Measurements from ENCODE around the gene KRT25. TPM values are rescaled to one million over a fixed set of nuclear protein-coding genes. Genes with fewer than 3 reads are reported as not detected.

KRT25 gene
- not detected in 2 replicates for total RNA-seq
- not detected in 2 replicates for polyA plus RNA-seq
- polyA plus RNA-seq (2011; cell fraction: cytosol; rRNA removed), result not detected in 2 replicates
- not detected in 2 replicates for polyA plus RNA-seq (2011; cell fraction: nucleus; rRNA removed)
- polyA plus RNA-seq (2012), result not detected in 2 replicates
- polyA minus RNA-seq, result not detected in 2 replicates
- polyA minus RNA-seq (2011; cell fraction: cytosol; rRNA and poly(A)+ RNA removed), result not detected
- not detected in 2 replicates for polyA minus RNA-seq (2011; cell fraction: nucleus; rRNA and poly(A)+ RNA removed)
- Bru-seq, nascent RNA, result not detected
- BruChase-seq, experiment 1, labeled RNA remaining after a 6-hour chase, result not detected
- not detected for BruChase-seq, experiment 2, labeled RNA remaining after a 2-hour chase
- long read RNA-seq, result 0 reads

- dilution Hi-C loops (cut with MboI; ENCODE audit: extremely low pct_ligation_motif_present, low sequenced_read_pairs) (no loop called here), intact Hi-C loops (cut with micrococcal nuclease) (no loop called here)
- no peak for TF ChIP-seq POLR2A (IDR thresholded peaks at IDR 0.05; ENCODE audit: low read depth, low read length)
- no peak for TF ChIP-seq FOS (IDR thresholded peaks at IDR 0.05; ENCODE audit: borderline replicate concordance, insufficient read depth, low read length)
- TF ChIP-seq CTCF (IDR thresholded peaks at IDR 0.05; ENCODE audit: extremely low read depth in 1 of 2, insufficient read depth in 1 of 2, low read depth in 1 of 2, low read length in 2 of 2), result no peak
- TF ChIP-seq POLR2AphosphoS5 (IDR thresholded peaks at IDR 0.05; ENCODE audit: insufficient read depth, low read depth, low read length), result no peak
- no peak for TF ChIP-seq JUN (IDR thresholded peaks at IDR 0.05; ENCODE audit: borderline replicate concordance, insufficient read depth, insufficient read length, low read depth)
- Histone ChIP-seq H3K4me3 (replicated peaks in 1 of 3; ENCODE audit: insufficient read depth in 1 of 3, low read depth in 1 of 3, low read length in 3 of 3) (no peak within 1 kb of the TSS), H3K27ac (ENCODE audit: insufficient read depth, low read depth, low read length) (no peak within 1 kb of the TSS), H3K36me3 (ENCODE audit: control insufficient read depth in 2 of 2, extremely low read depth in 1 of 2, insufficient read depth in 2 of 2, low read length in 2 of 2) (no peaks in the 10 kb centered on the region), H3K27me3 (ENCODE audit: control insufficient read depth in 2 of 2, insufficient read depth in 2 of 2, low read length in 2 of 2) (no peaks in the 10 kb centered on the region), H3K9me3 (replicated peaks; ENCODE audit: control insufficient read depth, insufficient read depth, low read length) (no peaks in the 10 kb centered on the region), H3K4me1 (ENCODE audit: control insufficient read depth, extremely low read depth, insufficient read depth, low read length) (no peaks in the 10 kb centered on the region), H3K4me2 (ENCODE audit: insufficient read depth, low read length) (no peak within 1 kb of the TSS), H4K20me1 (replicated peaks; ENCODE audit: control insufficient read depth, extremely low read depth, insufficient read depth, low read length) (no peaks in the 10 kb centered on the region), H3K9me1 (replicated peaks; ENCODE audit: control insufficient read depth, extremely low read depth, insufficient read depth, low read length) (no peaks in the 10 kb centered on the region), H3K79me2 (ENCODE audit: control insufficient read depth, insufficient read depth, low read length) (no peaks in the 10 kb centered on the region), H3K9ac (replicated peaks; ENCODE audit: extremely low read depth, insufficient read depth, low read length) (no peak within 1 kb of the TSS), H2AFZ (ENCODE audit: low read depth, low read length) (no peak within 1 kb of the TSS)
- DNase-seq (ENCODE audit: low read depth, low spot score) (no peak), FAIRE-seq (no peak)
- no TSS peak for BruUV-seq (replicated peaks)
- CTCF ChIA-PET, result interaction anchor here (0.6 to 1.3 kb wide), 2 partner anchors 9 to 787 kb away, joined by 3 read pairs; no protein-coding TSS in a partner anchor
- POLR2A ChIA-PET, result no interaction called here
Measured at GRCh38 chr17:40755231-40755630, at the start of gene KRT25. Gene KRT25 (minus strand): TSS chr17:40755331. CDS start chr17:40755271, 60 bp downstream.

Data from endothelial cell of umbilical vein (primary cell).